MM.1S (cell line): ENCODE measurements around the gene MORN5.

Experiments used
- DNase-seq: peaks from one replicate; pipeline ENCODE4 v3.0.0-alpha.2; 2015
- H2AFZ ChIP-seq: fragments of 300-600 bp; sonication (generic); 2 replicates; pipeline ENCODE4 v1.6.0; 2016; ENCODE audit warnings: antibody characterized with exemption, low read length
- H3F3A ChIP-seq: fragments of 300-600 bp; sonication (generic); 2 replicates; pipeline ENCODE4 v1.6.1; 2016; ENCODE audit warnings: mild to moderate bottlenecking, antibody characterized with exemption, low read length, moderate library complexity, mixed read lengths; ENCODE audit not compliant: insufficient read depth
- H3K27ac ChIP-seq: fragments of 300-600 bp; sonication (generic); 2 replicates; pipeline ENCODE4 v1.5.1; 2016; ENCODE audit warnings: mild to moderate bottlenecking, low read length
- H3K27me3 ChIP-seq: fragments of 300-600 bp; sonication (generic); replicated peaks from 2 replicates; pipeline ENCODE4 v1.6.0; 2016; ENCODE audit warnings: low read length; ENCODE audit not compliant: insufficient read depth
- H3K36me3 ChIP-seq: fragments of 300-600 bp; sonication (generic); replicated peaks from 2 replicates; pipeline ENCODE4 v1.6.1; 2016; ENCODE audit warnings: mild to moderate bottlenecking, low read length, mixed read lengths; ENCODE audit not compliant: insufficient read depth
- H3K4me1 ChIP-seq: fragments of 300-600 bp; sonication (generic); 2 replicates; pipeline ENCODE4 v1.6.1; 2016; ENCODE audit warnings: low read length, mixed read lengths
- H3K4me2 ChIP-seq: fragments of 300-600 bp; sonication (generic); 2 replicates; pipeline ENCODE4 v1.6.0; 2016; ENCODE audit warnings: low read depth, low read length
- H3K4me3 ChIP-seq: fragments of 300-600 bp; sonication (generic); 2 replicates; pipeline ENCODE4 v1.5.1; 2016; ENCODE audit warnings: low read length, mixed read lengths
- H3K79me2 ChIP-seq: fragments of 300-600 bp; sonication (generic); 2 replicates; pipeline ENCODE4 v1.6.1; 2016; ENCODE audit warnings: mixed run types, low read length, mixed read lengths
- H3K9ac ChIP-seq: fragments of 300-600 bp; sonication (generic); 2 replicates; pipeline ENCODE4 v1.6.1; 2016; ENCODE audit warnings: low read length, mixed read lengths
- H3K9me2 ChIP-seq: fragments of 300-600 bp; sonication (generic); replicated peaks from 2 replicates; pipeline ENCODE4 v1.6.1; 2016; ENCODE audit warnings: mild to moderate bottlenecking, low read length, mixed read lengths; ENCODE audit not compliant: insufficient read depth
- H3K9me3 ChIP-seq: fragments of 300-600 bp; sonication (generic); replicated peaks from 2 replicates; pipeline ENCODE4 v1.6.1; 2016; ENCODE audit warnings: mild to moderate bottlenecking, low read length, mixed read lengths; ENCODE audit not compliant: insufficient read depth
- H4K20me1 ChIP-seq: fragments of 300-600 bp; sonication (generic); 2 replicates; pipeline ENCODE4 v1.6.1; 2016; ENCODE audit warnings: mild to moderate bottlenecking, low read length, moderate library complexity, mixed read lengths; ENCODE audit not compliant: insufficient read depth
- CTCF ChIP-seq: fragments of 300-600 bp; sonication (generic); IDR thresholded peaks from 2 replicates; pipeline ENCODE4 v1.5.1; 2016; ENCODE audit warnings: antibody characterized with exemption, low read length, mixed read lengths
- EZH2 ChIP-seq: fragments of 300-600 bp; sonication (generic); optimal IDR thresholded peaks from 2 replicates; pipeline ENCODE3; 2017; ENCODE audit warnings: low read depth, mild to moderate bottlenecking, antibody characterized with exemption, low read length, mixed read lengths
- EZH2phosphoT487 ChIP-seq: fragments of 300-600 bp; sonication (generic); IDR thresholded peaks from 2 replicates; pipeline ENCODE4 v1.6.1; 2018; ENCODE audit warnings: antibody characterized with exemption, low read length

The MORN5 gene

GRCh38 chr9:122143296-122143695, 16.4 kb upstream of the MORN5 start:
- DNase-seq, result no peak
- Histone ChIP-seq H3K4me1 (no peaks in the 10 kb centered on the region), H3K36me3 (peaks cover 3% of the 10 kb centered on the region; the same call in 1 of the 2 replicates), H4K20me1 (no peaks in the 10 kb centered on the region), H3K4me2 (no peak overlapping the region), H3K4me3 (no peak overlapping the region), H3F3A (no peaks in the 10 kb centered on the region), H3K9ac (no peak overlapping the region), H3K9me3 (no peaks in the 10 kb centered on the region), H3K9me2 (no peaks in the 10 kb centered on the region), H3K79me2 (no peaks in the 10 kb centered on the region), H2AFZ (no peak overlapping the region), H3K27me3 (no peaks in the 10 kb centered on the region), H3K27ac (no peak overlapping the region)
- TF ChIP-seq EZH2 (no peak), EZH2phosphoT487 (no peak), CTCF (no peak)

GRCh38 chr9:122143876-122144405, 15.8 kb upstream of the MORN5 start:
- no peak overlapping the region for H2AFZ ChIP-seq
- no peak overlapping the region for H3K4me3 ChIP-seq
- no peak for TF ChIP-seq EZH2phosphoT487
- no peak for TF ChIP-seq EZH2
- TF ChIP-seq CTCF, result no peak
- no peaks in the 10 kb centered on the region for H3K9me2 ChIP-seq
- H3K9me3 ChIP-seq, result no peaks in the 10 kb centered on the region
- H3F3A ChIP-seq, result no peaks in the 10 kb centered on the region
- H4K20me1 ChIP-seq, result no peaks in the 10 kb centered on the region
- no peak for DNase-seq
- no peaks in the 10 kb centered on the region for H3K27me3 ChIP-seq
- no peak overlapping the region for H3K4me2 ChIP-seq
- no peak overlapping the region for H3K27ac ChIP-seq
- H3K9ac ChIP-seq, result no peak overlapping the region
- peaks cover 1% of the 10 kb centered on the region for H3K79me2 ChIP-seq
- H3K4me1 ChIP-seq, result no peaks in the 10 kb centered on the region
- H3K36me3 ChIP-seq, result peaks cover 3% of the 10 kb centered on the region; the same call in 1 of the 2 replicates

GRCh38 chr9:122144836-122145591, 14.7 kb upstream of the MORN5 start:
- Histone ChIP-seq H4K20me1 (no peaks in the 10 kb centered on the region), H3K27me3 (no peaks in the 10 kb centered on the region), H3K27ac (no peak overlapping the region), H3K4me1 (no peaks in the 10 kb centered on the region), H3K36me3 (peaks cover 3% of the 10 kb centered on the region; the same call in 1 of the 2 replicates), H3K4me2 (no peak overlapping the region), H3K9me2 (no peaks in the 10 kb centered on the region), H3K79me2 (peaks cover 7% of the 10 kb centered on the region), H3K4me3 (no peak overlapping the region), H3F3A (no peaks in the 10 kb centered on the region), H3K9me3 (no peaks in the 10 kb centered on the region), H3K9ac (no peak overlapping the region), H2AFZ (no peak overlapping the region)
- peak; percentile 13 for DNase-seq
- no peak for TF ChIP-seq EZH2phosphoT487
- peak; percentile 39 for TF ChIP-seq CTCF
- TF ChIP-seq EZH2, result no peak
